ENCODE data around the gene CSF3R.

- TF ChIP-seq CTCF (IDR thresholded peaks at IDR 0.05) = no peak
- TF ChIP-seq POLR2A (IDR thresholded peaks at IDR 0.05) = no peak
These were observed 38.2 kb upstream of the CSF3R start for GRCh38 chr1:36520771-36521420.
